Peyer's patch (tissue), 4 donors: Measurements from ENCODE around the gene RTP3. TPM values are rescaled to one million over a fixed set of nuclear protein-coding genes. Genes with fewer than 3 reads are reported as not detected.
"Not testable (repeated sequence)": the region's sequence is repeated elsewhere in the genome, so short reads cannot be mapped to it uniquely, and the experiment has no call there.

Experiments
- DNase-seq, 3 donors: peaks; one replicate each; pipeline ENCODE4 v3.0.0-alpha.2; 2017 to 2019
- H3K27ac ChIP-seq, 4 donors: fragments of 200-600 bp; sonication (generic); one replicate each; pipeline ENCODE4 v1.5.1; 2016 to 2019
- H3K27me3 ChIP-seq, 2 donors: fragments of 200-600 bp; sonication (generic); one replicate each; pipeline ENCODE4 v1.5.1; 2019
- H3K36me3 ChIP-seq, 3 donors: fragments of 200-600 bp; sonication (generic); one replicate each; pipeline ENCODE4 v1.5.1; 2016 to 2019
- H3K4me1 ChIP-seq, 4 donors: fragments of 200-600 bp; sonication (generic); one replicate each; pipeline ENCODE4 v1.5.1; 2016 to 2019
- H3K4me3 ChIP-seq, 4 donors: fragments of 200-600 bp; sonication (generic); 1 replicate in 3 of 4; 2 replicates in 1 of 4; pipeline ENCODE4 v1.5.1; 2016 to 2019; ENCODE audit warnings: mild to moderate bottlenecking in 1 of 4
- H3K9me3 ChIP-seq, 4 donors: fragments of 200-600 bp; sonication (generic); one replicate each; pipeline ENCODE4 v1.5.1; 2016 to 2019; ENCODE audit warnings: mild to moderate bottlenecking in 1 of 4
- CTCF ChIP-seq, 6 experiments: fragments of 450-650 bp in 4 of 6; fragments of 200-600 bp in 2 of 6; sonication (generic) in 1 of 6; IDR thresholded peaks; one replicate each; pipeline ENCODE4 v1.5.1; 2017 to 2019; ENCODE audit warnings: antibody characterized with exemption in 6 of 6, mild to moderate bottlenecking in 3 of 6, moderate library complexity in 1 of 6
- POLR2A ChIP-seq, 2 donors: fragments of 450-650 bp; IDR thresholded peaks; one replicate each; pipeline ENCODE4 v1.5.1; 2017; ENCODE audit warnings: antibody characterized with exemption in 2 of 2, mild to moderate bottlenecking in 2 of 2, moderate library complexity in 2 of 2
- total RNA-seq, 4 donors: library from RNA; depleted of rRNA; stranded (reverse); fragments of >200 nt; gene quantifications; one replicate each; pipeline ENCODE4 v1.1.0, GENCODE V29; 2016

Gene RTP3
- total RNA-seq, 4 donors from 2014 or later, result not detected

- no peaks in the 10 kb centered on the region for H3K36me3 ChIP-seq
- peak overlapping the region in 2 of 4 donors; percentile 9 to 57 for H3K27ac ChIP-seq
- H3K4me3 ChIP-seq, result no peak overlapping the region
- no peak for DNase-seq
- H3K9me3 ChIP-seq, result no peaks in the 10 kb centered on the region
- no peak for TF ChIP-seq POLR2A (IDR thresholded peaks at IDR 0.05)
- no peak for TF ChIP-seq CTCF (IDR thresholded peaks at IDR 0.05)
- no peaks in the 10 kb centered on the region for H3K27me3 ChIP-seq
- peaks cover 0 to 10% (median 6%) of the 10 kb centered on the region in 4 donors for H3K4me1 ChIP-seq
These were observed 8.4 kb upstream of the RTP3 start for GRCh38 chr3:46489381-46489780.

- Histone ChIP-seq H3K27me3 (no peaks in the 10 kb centered on the region), H3K9me3 (no peaks in the 10 kb centered on the region), H3K27ac (no peak overlapping the region)
These were observed 7.9 kb upstream of the RTP3 start for GRCh38 chr3:46489875-46490274.

GRCh38 chr3:46490338-46491084, 7.3 kb upstream of the RTP3 start:
- no peak for TF ChIP-seq POLR2A (IDR thresholded peaks at IDR 0.05)
- TF ChIP-seq CTCF (IDR thresholded peaks at IDR 0.05), result no peak
- DNase-seq, result no peak
- Histone ChIP-seq H3K9me3 (no peaks in the 10 kb centered on the region), H3K4me3 (no peak overlapping the region), H3K36me3 (no peaks in the 10 kb centered on the region), H3K4me1 (peaks cover 0 to 7% (median 4%) of the 10 kb centered on the region in 4 donors), H3K27ac (no peak overlapping the region), H3K27me3 (no peaks in the 10 kb centered on the region)

More at GRCh38 chr3:46489875-46490274, 7.9 kb upstream of the RTP3 start:
- Histone ChIP-seq H3K36me3 (no peaks in the 10 kb centered on the region), H3K4me1 (peaks cover 0 to 9% (median 6%) of the 10 kb centered on the region in 4 donors), H3K4me3 (no peak overlapping the region)
- no peak for DNase-seq
- no peak for TF ChIP-seq CTCF (IDR thresholded peaks at IDR 0.05)
- no peak for TF ChIP-seq POLR2A (IDR thresholded peaks at IDR 0.05)

GRCh38 chr3:46491089-46492070, 6.4 kb upstream of the RTP3 start:
- Histone ChIP-seq H3K9me3 (no peaks in the 10 kb centered on the region), H3K4me3 (no peak overlapping the region), H3K27me3 (no peaks in the 10 kb centered on the region), H3K4me1 (peaks cover 0 to 7% (median 4%) of the 10 kb centered on the region in 4 donors), H3K27ac (no peak overlapping the region), H3K36me3 (no peaks in the 10 kb centered on the region)
- TF ChIP-seq POLR2A (IDR thresholded peaks at IDR 0.05) (no peak), CTCF (IDR thresholded peaks at IDR 0.05) (no peak)
- DNase-seq, result no peak

GRCh38 chr3:46492890-46493547, 4.8 kb upstream of the RTP3 start:
- Histone ChIP-seq H3K9me3 (no peaks in the 10 kb centered on the region), H3K4me3 (no peak overlapping the region), H3K4me1 (peaks cover 0 to 7% (median 4%) of the 10 kb centered on the region in 4 donors), H3K27ac (no peak overlapping the region), H3K27me3 (no peaks in the 10 kb centered on the region), H3K36me3 (no peaks in the 10 kb centered on the region)
- no peak for DNase-seq
- TF ChIP-seq CTCF (IDR thresholded peaks at IDR 0.05) (no peak), POLR2A (IDR thresholded peaks at IDR 0.05) (no peak)

- H3K9me3 ChIP-seq, H3K27ac ChIP-seq, H3K36me3 ChIP-seq, H3K27me3 ChIP-seq, H3K4me1 ChIP-seq, DNase-seq, H3K4me3 ChIP-seq: not testable (repeated sequence)
These were observed 3.3 kb upstream of the RTP3 start for GRCh38 chr3:46494491-46494890.
